Measurements from ENCODE around the gene RNF223.
"Not testable (repeated sequence)": the region's sequence is repeated elsewhere in the genome, so short reads cannot be mapped to it uniquely, and the experiment has no call there.

The RNF223 gene

DNA sequence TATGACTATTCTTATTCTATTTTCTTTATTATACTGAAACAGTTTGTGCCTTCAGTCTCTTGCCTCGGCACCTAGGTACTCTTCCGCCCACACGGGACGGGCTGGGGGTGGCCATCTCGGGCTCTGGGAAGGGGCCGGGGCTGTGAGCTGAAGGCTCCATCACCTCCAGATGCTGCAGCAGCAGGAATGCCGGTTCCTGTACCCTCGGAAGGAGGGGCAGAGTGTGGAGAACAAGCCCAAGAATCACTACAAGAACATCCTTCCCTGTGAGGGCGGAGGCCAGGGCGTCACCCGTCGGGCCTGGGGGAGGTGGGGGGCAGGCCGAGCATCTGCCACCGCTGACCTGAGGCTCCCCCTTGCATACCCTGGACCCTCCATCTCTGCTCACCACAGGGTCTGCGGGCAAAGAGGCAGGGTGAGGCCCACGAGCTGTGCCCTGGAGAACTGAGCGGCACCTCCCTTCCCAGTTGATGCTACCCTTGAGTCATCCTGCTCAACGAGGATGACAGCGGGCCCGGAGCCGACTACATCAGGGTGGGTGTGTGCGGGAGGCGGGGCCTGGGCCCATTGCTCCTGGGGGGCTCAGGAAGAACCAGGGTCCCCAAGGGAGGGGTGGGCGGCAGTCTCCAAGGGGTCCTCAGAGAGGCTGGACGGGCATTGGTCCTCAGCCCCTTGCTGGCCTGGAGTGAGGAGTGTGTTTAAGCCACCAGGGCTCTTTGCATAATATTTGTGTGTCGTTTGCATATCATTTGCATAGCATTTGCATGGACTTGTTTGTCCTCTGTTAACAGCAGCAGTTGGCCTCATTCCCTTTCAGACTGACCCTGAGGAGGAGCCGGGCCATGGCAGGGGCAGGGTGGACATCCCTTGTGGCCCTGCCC is 7.5 kb downstream of the RNF223 start:
- Histone ChIP-seq H3K27ac (ENCODE audit: low read depth, low read length) (no peak overlapping the region), H3K9me3 (ENCODE audit: low read length) (no peaks in the 10 kb centered on the region), H3K9ac (ENCODE audit: low read length) (no peak overlapping the region), H3K4me3 (ENCODE audit: low read depth in 1 of 2, low read length in 2 of 2) (no peak overlapping the region), H3K27me3 (ENCODE audit: control insufficient read depth in 1 of 2, insufficient read depth in 2 of 2, low read length in 2 of 2) (peaks cover 24 to 70% of the 10 kb centered on the region in 2 donors), H3K4me1 (ENCODE audit: insufficient read depth, low read length) (no peaks in the 10 kb centered on the region), H3K36me3 (ENCODE audit: insufficient read depth, low read length) (no peaks in the 10 kb centered on the region)

DNA sequence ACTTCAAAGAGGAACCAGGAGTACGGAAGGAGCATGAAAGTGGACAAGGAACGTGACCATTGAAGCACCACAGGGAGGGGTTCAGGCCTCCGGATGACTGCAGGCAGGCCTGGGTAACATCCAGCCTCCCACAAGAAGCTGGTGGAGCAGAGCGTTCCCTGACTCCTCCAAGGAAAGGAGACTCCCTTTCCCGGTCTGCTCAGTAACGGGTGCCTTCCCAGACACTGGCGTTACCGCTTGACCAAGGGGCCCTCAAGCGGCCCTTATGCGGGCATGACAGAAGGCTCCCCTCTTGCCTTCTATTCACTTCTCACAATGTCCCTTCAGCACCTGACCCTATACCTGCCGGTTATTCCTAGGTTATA is 8.2 kb downstream of the RNF223 start:
- H3K9ac ChIP-seq (ENCODE audit: low read length); H3K9me3 ChIP-seq (ENCODE audit: low read length); H3K36me3 ChIP-seq (ENCODE audit: insufficient read depth, low read length); H3K27ac ChIP-seq (ENCODE audit: low read depth, low read length); H3K4me3 ChIP-seq (ENCODE audit: low read depth in 1 of 2, low read length in 2 of 2); H3K4me1 ChIP-seq (ENCODE audit: insufficient read depth, low read length): not testable (repeated sequence)
- H3K27me3 ChIP-seq (ENCODE audit: control insufficient read depth in 1 of 2, insufficient read depth in 2 of 2, low read length in 2 of 2), result peaks cover 31 to 75% of the 10 kb centered on the region in 2 donors

DNA sequence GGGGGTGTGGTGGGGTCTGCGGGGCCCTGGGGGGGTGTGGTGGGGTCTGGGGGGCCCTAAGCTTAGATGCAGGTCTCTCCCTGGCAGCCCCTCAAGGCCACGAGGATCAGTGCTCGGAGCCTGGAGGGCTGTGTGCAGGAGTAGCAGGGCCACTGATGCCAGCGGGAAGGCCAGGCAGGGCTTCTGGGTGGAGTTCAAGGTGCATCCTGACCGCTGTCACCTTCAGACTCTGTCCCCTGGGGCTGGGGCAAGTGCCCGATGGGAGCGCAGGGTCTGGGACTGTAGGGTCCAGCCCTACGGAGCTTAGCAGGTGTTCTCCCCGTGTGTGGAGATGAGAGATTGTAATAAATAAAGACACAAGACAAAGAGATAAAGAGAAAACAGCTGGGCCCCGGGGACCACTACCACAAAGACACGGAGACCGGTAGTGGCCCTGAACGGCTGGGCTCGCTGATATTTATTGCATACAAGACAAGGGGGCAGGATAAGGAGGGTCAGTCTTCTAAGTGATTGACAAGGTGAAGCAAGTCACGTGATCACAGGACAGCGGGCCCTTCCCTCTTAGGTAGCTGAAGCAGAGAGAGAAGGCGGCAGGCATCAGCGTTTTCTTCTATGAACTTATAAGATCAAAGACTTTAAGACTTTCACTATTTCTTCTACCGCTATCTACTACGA is 8.7 kb downstream of the RNF223 start:
- no peak overlapping the region for H3K4me3 ChIP-seq (ENCODE audit: low read depth in 1 of 2, low read length in 2 of 2)
- H3K4me1 ChIP-seq (ENCODE audit: insufficient read depth, low read length), result no peaks in the 10 kb centered on the region
- H3K9ac ChIP-seq (ENCODE audit: low read length), result no peak overlapping the region
- H3K27me3 ChIP-seq (ENCODE audit: control insufficient read depth in 1 of 2, insufficient read depth in 2 of 2, low read length in 2 of 2), result peaks cover 33 to 75% of the 10 kb centered on the region in 2 donors
- no peak overlapping the region for H3K27ac ChIP-seq (ENCODE audit: low read depth, low read length)
- H3K36me3 ChIP-seq (ENCODE audit: insufficient read depth, low read length), result no peaks in the 10 kb centered on the region
- H3K9me3 ChIP-seq (ENCODE audit: low read length), result no peaks in the 10 kb centered on the region

DNA sequence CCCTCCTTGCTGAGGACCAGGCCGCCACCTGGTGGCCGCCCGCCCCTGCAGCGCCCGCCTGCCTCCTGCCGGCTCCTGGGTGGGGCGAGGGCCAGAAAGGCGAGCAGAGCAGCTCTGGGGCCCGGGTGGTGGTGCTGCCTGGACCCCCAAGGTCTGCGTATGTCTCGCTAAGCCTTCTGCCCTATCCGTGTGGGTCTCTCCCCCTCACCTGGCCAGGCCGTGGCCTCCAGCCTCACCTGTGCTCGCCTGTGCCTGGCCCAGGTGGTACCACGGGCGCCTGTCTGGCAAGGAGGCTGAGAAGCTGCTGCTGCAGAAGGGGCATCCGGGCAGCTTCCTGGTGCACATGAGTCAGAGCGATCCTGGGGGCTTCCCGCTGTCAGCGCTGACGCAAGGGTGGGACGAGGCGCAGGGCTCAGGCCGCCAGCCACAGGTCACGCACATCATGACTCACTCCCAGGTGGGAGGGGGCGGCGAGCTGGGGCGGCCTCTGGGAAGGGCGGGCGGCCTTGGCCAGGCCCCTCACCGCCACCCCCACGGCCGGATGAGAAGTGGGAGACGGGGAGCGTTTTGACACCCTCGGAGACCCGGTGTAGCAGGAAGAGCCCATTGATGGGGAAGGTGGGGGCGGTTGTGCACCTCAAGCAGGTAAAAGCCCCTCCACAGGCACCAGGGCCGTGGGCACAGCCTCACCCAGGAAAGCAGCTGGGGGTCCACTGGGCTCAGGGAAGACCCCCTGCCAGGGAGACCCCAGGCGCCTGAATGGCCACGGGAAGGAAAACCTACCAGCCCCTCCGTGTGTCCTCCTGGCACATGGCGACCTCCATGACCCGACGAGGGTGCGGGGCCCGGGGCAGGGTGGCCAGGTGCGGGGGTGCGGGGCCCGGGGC is 9.9 kb downstream of the RNF223 start:
- Histone ChIP-seq H3K9me3 (ENCODE audit: low read length) (no peaks in the 10 kb centered on the region), H3K4me1 (ENCODE audit: insufficient read depth, low read length) (no peaks in the 10 kb centered on the region), H3K36me3 (ENCODE audit: insufficient read depth, low read length) (no peaks in the 10 kb centered on the region), H3K9ac (ENCODE audit: low read length) (no peak overlapping the region), H3K27ac (ENCODE audit: low read depth, low read length) (no peak overlapping the region), H3K4me3 (ENCODE audit: low read depth in 1 of 2, low read length in 2 of 2) (peak overlapping the region in 1 of 2 donors; percentile 15), H3K27me3 (ENCODE audit: control insufficient read depth in 1 of 2, insufficient read depth in 2 of 2, low read length in 2 of 2) (peaks cover 41 to 75% of the 10 kb centered on the region in 2 donors)

DNA sequence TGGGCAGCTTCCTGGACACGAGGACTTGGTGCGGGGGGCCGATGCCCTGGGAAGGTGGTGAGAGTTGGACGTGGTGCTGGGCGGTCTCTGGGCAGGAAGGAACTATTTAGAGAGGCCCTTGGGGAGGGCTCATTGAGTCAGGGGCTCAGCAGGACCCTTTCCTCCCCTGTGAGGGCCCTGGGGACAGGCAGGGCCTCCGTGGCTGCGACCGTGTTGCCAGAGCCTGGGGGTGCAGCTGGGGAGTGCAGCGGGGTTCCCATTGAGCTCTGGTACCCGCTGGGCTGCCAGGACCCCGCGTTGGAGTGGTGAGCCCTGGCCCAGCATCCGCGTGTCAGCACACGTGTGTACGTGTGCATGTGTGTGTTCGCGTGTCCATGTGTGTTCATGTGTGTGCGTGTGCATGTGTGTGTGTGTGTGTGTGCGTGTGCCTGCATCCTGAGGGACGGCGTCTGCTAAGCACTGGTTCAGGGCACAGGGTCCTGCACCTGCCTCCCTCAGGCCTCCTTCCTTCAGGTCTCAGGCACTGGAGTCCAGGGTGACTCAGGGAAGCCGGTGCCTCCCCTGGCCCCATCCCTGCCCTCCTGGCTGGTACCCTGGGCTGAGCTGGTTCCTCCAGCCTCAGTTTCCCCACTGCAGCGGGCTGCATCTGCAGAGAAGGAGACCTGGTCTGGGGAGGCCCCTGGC is 10.7 kb downstream of the RNF223 start:
- Histone ChIP-seq H3K4me3 (ENCODE audit: low read depth in 1 of 2, low read length in 2 of 2) (no peak overlapping the region), H3K27ac (ENCODE audit: low read depth, low read length) (no peak overlapping the region), H3K27me3 (ENCODE audit: control insufficient read depth in 1 of 2, insufficient read depth in 2 of 2, low read length in 2 of 2) (peaks cover 46 to 79% of the 10 kb centered on the region in 2 donors), H3K9ac (ENCODE audit: low read length) (no peak overlapping the region), H3K36me3 (ENCODE audit: insufficient read depth, low read length) (no peaks in the 10 kb centered on the region), H3K9me3 (ENCODE audit: low read length) (no peaks in the 10 kb centered on the region), H3K4me1 (ENCODE audit: insufficient read depth, low read length) (peaks cover 6% of the 10 kb centered on the region)

DNA sequence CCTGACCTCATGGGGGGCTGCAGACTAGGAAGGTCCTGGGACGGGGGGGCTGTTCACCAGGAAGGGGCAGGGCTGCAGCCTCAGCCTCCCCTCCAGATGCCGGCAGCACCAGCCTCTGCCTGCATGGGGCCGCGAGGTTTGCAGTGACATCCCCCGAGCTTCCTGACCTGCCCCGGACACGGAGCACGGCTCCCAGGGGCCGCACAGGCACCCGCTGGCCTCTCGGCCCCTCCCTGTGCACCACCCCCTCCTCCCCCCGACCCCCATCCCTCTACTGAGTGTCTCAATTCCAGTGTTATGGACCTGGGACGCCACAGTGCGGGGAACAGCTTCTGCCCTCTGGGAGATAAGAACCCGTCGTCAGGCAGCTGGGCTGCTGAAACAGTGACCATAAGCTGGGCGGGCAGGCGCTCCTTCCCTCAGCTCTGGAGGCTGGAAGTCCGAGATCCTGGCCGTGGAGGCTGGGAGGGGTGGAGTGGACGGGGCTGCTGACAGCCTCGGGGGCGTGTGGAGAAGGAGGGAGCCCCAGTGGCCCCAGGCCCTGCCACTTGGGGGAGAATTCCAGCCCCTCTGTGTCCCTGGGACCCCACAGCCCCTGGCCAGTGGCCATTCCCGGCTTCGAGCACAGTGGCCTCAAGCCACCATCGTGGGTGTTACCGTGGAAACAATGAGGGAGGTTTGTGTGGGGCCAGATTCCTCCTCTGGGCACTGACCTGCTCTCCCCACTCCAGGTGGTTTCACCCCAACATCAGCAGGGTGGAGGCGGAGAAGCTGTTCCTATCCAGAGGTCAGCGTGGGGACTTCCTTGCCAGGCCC is 11.6 kb downstream of the RNF223 start:
- Histone ChIP-seq H3K27me3 (ENCODE audit: control insufficient read depth in 1 of 2, insufficient read depth in 2 of 2, low read length in 2 of 2) (peaks cover 46 to 79% of the 10 kb centered on the region in 2 donors), H3K4me1 (ENCODE audit: insufficient read depth, low read length) (peaks cover 6% of the 10 kb centered on the region), H3K9me3 (ENCODE audit: low read length) (no peaks in the 10 kb centered on the region), H3K27ac (ENCODE audit: low read depth, low read length) (no peak overlapping the region), H3K9ac (ENCODE audit: low read length) (no peak overlapping the region), H3K36me3 (ENCODE audit: insufficient read depth, low read length) (no peaks in the 10 kb centered on the region), H3K4me3 (ENCODE audit: low read depth in 1 of 2, low read length in 2 of 2) (no peak overlapping the region)

DNA sequence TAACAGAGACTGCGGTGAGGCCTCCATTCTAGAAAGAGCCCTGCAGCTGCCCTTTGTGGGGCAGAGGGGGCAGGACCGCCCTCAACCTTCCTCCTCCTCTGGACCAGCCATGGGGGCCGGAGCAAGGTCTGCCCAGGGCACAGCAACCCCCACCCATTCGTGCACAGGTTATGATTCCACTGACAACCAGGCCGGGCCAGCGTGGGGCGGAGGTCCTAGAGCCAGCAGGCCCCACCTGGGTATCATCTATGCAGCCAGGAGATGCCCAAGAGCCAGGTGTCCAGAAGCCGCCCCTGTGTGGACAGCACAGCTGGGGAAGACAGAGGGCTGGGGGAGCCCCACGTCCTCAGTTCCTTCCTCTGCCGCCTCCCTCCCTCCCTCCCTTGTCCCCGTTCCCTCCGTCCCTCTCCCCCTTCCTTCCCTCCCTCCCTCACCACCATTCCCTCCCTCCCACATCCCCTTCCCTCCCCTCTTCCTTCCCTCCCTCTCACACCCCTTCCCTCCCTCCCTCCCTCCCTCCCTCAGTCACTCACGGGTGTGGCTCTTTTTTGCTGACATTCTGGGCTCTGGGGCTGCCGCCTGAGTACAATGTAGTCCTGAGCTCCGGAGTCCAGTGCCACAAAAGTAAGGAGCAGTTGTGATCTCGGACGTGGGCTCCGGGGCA is 12.3 kb downstream of the RNF223 start:
- Histone ChIP-seq H3K27me3 (ENCODE audit: control insufficient read depth in 1 of 2, insufficient read depth in 2 of 2, low read length in 2 of 2) (peaks cover 45 to 75% of the 10 kb centered on the region in 2 donors), H3K4me1 (ENCODE audit: insufficient read depth, low read length) (peaks cover 6% of the 10 kb centered on the region), H3K36me3 (ENCODE audit: insufficient read depth, low read length) (no peaks in the 10 kb centered on the region), H3K9me3 (ENCODE audit: low read length) (no peaks in the 10 kb centered on the region), H3K27ac (ENCODE audit: low read depth, low read length) (no peak overlapping the region), H3K9ac (ENCODE audit: low read length) (no peak overlapping the region), H3K4me3 (ENCODE audit: low read depth in 1 of 2, low read length in 2 of 2) (no peak overlapping the region)

DNA sequence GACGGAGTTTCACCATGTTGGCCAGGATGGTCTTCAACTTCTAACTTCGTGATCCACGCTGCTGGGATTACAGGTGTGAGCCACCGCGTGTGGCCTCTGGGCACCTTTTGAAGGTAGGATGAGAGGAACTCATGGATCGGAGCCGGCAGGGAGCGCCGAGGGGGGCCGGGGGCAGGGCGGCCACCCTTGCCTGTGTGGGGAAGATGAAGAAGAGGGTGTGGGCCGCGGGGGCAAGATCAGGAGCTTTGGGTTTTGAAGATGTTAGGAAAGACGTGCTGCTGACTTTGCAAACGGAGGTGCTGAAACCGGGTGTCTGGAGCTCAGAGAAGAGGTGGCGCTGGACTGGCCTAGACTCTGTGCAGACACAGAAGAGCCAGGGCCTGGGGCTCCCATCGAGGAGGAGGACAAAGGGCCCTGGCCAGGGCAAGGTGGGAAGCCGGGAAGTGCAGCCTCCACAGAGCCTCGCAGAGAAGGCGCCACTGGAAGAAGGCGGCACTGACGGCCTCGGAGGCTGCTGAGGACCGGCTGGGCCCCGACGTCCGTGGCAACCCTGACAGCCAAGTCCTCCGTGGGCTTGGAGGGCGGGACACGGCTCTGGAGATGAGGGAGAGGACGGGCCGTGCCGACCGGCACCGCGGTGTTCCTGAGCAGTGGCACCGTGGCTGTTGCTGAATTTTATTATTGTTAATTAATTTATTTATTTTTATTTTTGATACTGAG is 13.7 kb downstream of the RNF223 start:
- Histone ChIP-seq H3K27me3 (ENCODE audit: control insufficient read depth in 1 of 2, insufficient read depth in 2 of 2, low read length in 2 of 2) (peaks cover 45 to 72% of the 10 kb centered on the region in 2 donors), H3K4me1 (ENCODE audit: insufficient read depth, low read length) (peaks cover 6% of the 10 kb centered on the region), H3K27ac (ENCODE audit: low read depth, low read length) (no peak overlapping the region), H3K36me3 (ENCODE audit: insufficient read depth, low read length) (no peaks in the 10 kb centered on the region), H3K9ac (ENCODE audit: low read length) (no peak overlapping the region), H3K9me3 (ENCODE audit: low read length) (no peaks in the 10 kb centered on the region), H3K4me3 (ENCODE audit: low read depth in 1 of 2, low read length in 2 of 2) (no peak overlapping the region)

DNA sequence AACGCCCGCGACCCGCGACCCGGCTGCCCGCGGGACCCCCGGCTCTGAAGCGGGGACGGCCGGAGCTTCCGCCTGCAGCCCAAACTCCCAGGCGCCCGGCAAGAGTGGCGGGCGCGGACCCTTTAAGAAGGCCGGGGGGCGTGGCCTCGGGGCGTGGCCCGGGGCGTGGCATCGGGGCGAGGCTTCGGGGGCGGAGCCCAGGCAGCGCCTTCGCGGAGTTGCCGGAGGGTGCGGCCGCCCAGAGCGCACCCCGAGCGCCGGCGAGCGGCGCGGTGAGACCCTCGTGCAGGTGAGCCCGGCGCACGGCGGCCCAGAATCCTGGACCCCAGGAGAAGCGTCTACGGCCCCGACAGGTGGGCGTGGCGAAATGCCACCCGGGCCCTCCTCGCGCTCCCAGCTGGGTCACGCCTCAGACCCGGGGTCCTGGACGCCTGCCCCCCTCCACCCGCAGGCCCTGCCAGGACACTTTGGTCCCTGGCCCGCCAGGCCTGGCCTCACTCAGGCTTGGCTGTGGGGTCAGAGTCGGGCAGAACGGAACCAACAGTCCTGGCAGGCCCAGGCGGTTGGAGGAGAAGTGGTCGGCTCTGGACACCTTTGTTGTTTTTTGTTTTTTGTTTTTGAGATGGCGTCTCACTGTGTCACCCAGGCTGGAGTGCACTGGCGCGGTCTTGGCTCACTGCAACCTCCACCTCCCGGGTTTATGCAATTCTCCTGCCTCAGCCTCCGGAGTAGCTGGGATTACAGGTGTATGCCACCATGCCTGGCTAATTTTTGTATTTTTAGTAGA is 14.4 kb downstream of the RNF223 start:
- H3K4me1 ChIP-seq (ENCODE audit: insufficient read depth, low read length), result peaks cover 6% of the 10 kb centered on the region
- no peaks in the 10 kb centered on the region for H3K36me3 ChIP-seq (ENCODE audit: insufficient read depth, low read length)
- H3K9me3 ChIP-seq (ENCODE audit: low read length), result no peaks in the 10 kb centered on the region
- no peak overlapping the region for H3K9ac ChIP-seq (ENCODE audit: low read length)
- H3K27ac ChIP-seq (ENCODE audit: low read depth, low read length), result no peak overlapping the region
- H3K27me3 ChIP-seq (ENCODE audit: control insufficient read depth in 1 of 2, insufficient read depth in 2 of 2, low read length in 2 of 2), result peaks cover 45 to 72% of the 10 kb centered on the region in 2 donors
- H3K4me3 ChIP-seq (ENCODE audit: low read depth in 1 of 2, low read length in 2 of 2), result peak overlapping the region; percentile 2 to 35

Data from muscle layer of colon (tissue), 2 donors.